HG03521 (cell line): ENCODE data around the gene ANKRD23.

ENCODE experiments used
- ATAC-seq: cut with Tn5 transposase; IDR thresholded peaks from one replicate; pipeline ENCODE4 v1.9.1; 2021; ENCODE audit warnings: mild to moderate bottlenecking, moderate library complexity; ENCODE audit not compliant: unreplicated experiment

ANKRD23 gene

DNA sequence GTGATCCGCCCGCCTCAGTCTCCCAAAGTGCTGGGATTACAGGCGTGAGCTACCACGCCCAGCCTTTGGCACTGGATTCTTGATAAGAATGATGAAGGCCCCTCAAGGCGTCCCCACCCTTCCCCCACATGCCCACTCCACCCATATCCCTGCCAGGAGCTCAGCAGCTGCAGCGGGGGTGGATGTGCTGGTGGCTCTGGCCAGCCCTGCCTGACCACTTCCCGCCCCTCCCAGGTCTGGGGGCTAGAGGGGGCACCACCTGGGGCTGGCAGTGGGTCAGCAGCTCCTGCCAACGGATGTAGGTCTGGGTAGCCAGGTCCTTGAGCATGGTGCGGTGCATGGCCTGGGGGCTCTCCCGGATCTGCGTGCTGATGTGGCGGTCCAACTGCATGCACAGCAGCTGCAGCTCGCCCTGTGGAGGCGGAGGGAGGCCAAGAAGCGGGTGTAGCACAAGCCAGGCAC is 33.8 kb upstream of the ANKRD23 start:
- no peak for ATAC-seq

DNA sequence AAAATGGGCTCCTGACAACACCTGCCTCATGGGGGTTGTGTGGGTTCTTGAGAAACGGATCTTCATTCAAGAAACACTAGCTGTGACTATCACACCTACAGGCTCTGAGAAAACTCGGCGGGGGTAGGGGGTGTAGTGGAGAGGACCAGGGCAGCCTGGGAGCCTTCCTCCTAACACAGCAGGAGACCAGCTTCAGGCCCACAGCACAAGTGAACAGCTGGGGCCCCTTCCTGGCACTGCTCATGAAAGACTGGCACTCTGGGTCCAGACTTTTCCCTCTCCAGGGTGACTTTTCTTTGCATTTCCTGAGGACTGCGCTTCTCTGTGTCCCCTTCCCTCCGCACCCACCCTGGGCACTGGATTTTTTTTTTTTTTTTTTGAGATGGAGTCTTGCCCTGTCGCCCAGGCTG is 33.2 kb upstream of the ANKRD23 start:
- ATAC-seq = no peak

- ATAC-seq = no peak
These were observed 32.6 kb upstream of the ANKRD23 start for GRCh38 chr2:96876269-96877041.

DNA sequence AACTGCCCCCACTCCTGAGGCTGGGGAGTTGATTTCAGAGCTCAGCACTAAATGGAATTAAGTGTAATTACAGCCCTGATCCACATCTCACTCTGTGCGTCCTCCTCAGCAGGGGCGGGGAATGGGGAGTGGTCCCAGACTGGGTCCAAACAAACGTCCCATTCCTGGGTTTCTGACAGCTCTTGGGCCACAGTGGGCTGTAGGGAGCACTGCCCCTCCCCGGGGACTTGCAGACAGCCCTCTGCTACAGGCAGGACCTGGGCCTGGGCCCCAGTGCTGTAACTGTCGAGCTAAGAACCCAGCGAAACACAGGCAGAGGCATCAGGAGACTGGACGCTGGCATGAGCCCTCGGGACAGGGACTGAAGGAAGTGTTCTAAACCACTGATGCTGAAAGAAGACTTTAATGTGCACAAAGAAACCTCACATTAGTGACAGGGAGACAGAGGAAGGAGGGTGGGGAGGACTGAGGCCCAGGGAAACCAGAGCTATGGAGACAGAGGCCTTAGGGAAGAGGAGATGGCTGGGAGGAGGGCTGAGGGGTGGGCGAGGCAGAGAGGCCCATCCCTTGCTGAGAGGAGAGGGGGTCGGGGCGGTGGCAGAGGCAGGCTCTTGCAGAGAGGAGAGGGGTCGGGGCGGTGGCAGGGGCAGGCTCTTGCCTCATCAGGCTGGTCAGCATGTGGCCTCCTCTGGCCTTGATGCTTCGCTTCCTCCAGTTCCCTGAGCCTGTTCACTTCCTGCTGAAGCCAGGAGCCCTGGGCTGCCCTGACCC is 31.9 kb upstream of the ANKRD23 start:
- ATAC-seq = no peak

DNA sequence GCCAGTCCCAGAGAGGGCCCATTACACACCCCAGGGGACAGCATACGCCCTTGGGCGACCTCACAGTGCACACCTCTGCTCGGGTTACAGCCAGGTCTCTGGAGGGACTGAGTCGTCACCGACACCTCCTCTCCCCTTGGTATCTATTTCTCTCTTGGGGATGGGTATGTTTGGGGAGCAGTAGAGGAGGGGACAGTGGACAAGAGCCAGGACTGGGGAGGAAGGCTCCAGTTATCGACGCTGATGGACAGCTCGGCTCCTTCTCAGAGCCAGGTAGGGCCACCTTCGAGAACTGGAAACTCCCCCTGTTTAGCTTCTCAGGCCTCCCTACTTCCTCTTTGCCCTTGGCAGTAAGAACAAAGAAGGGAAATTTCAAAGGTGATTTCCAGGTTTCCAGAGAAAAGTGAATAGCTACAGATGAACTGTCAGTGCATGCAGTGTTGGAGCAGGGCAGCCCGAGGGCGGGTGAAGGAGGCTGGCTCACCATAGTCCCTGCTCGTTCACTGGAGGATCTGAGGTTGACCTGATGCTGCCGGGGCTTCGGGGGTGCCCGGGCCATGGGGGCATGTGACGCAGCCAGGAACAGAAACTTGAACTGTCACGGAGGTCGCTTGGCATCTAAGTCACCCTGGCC is 30.5 kb upstream of the ANKRD23 start:
- ATAC-seq = peak; percentile 35

DNA sequence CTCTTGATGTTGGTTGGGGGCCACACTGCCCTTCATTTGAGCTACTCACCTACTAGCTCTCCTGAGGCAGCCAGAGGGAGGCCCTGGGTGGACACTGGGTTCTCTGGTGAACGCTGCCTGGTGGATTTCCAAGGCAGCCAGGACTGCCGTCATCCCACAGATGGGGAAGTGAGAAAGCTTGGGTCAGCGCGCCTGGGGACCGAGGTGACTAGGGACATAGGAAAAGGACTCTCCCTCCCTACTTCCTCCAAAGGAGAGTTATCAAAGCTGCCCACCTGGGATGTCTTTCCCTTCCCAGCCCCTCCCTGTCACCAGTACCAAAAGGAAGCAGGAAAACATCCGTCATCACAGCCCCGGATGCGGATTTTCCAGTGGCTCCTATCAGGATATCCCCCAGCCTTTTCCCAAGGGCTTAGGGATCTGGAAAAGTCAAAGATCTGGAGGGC is 29.9 kb upstream of the ANKRD23 start:
- ATAC-seq = no peak

- ATAC-seq = no peak
These were observed 28.9 kb upstream of the ANKRD23 start for GRCh38 chr2:96872591-96873349.

GRCh38 chr2:96870626-96871255 is 26.9 kb upstream of the ANKRD23 start:
- no peak for ATAC-seq

- no peak for ATAC-seq
These were observed 26.2 kb upstream of the ANKRD23 start, which contains the start of gene SEMA4C for GRCh38 chr2:96869822-96870625. Gene SEMA4C, minus strand, starts transcription at chr2:96870080. Its CDS starts 2,194 bp downstream, at chr2:96867886.

GRCh38 chr2:96869281-96869821 is 25.5 kb upstream of the ANKRD23 start:
- peak; percentile 12 for ATAC-seq

DNA sequence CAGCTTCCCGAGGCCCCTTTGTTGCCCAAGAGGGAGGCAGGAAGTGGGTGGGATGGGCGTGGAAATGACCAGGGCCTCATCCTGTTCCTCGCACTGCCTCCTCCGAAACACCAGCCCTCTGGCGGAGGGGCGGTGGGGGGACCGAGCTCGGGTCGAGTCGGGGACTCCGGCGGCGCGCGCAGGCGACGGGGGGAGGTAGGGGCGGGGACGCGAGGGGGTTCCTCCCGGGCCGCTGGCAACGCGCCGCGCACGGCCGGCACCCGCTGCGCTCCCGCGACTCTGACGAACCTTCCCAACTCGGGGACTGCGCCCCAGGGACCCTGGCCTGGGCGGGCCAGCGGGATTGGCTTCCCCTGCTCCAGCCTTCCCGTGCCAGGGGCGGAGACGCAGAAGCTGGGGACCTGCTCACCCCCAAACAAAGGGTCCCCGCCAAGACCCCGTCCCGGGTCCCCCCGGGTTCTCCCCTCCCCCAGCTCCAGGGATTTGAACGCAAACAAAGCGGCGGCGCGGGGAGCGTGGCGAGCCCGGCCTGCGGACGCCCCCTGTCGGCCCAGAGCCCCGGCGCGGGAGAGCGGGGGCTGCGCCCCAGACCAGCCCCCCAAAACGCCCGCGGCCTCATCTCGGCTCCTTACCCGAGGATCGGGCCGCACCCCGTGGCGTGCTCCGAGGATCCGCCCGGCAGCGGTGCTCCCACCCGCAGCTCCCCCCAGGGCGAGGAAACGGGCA is 24.9 kb upstream of the ANKRD23 start:
- ATAC-seq = peak; percentile 38

GRCh38 chr2:96867756-96868554 is 24.1 kb upstream of the ANKRD23 start:
- ATAC-seq = no peak

DNA sequence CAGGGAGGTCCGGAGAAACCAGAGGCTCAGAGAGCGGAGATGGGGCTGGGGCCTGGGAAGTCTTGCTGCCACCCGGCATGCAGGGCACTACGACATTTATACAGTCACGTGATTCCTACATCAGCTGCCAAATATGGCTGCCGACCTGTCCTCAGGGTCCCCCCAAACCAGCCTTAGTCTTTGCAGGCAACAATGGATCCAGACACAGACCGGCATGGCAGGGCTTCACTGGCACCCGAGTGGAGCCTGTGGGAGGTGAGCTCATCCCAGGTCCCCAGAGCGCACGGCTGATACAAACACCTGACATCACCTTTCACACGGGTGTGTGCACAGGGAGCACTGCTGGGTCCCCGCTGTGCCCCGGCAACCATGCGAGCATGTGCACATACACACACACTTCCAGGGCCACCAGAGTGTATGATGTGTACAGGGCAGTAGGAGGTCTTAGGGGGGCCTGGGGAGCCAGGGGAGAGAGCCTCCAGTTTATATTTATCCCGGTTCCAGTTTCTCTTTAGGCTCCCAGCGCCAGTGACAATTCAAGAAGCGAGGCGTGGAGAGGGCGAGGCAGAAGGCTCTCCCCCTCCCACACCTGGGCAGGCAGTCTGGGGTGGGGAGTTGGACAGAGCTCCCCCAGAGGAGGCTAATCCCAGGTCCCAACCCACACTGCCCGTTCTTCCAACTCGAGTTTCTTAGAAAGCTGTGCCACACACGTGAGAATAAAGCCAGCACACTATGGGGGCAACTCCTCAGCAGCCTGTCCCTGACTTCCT is 23.4 kb upstream of the ANKRD23 start:
- no peak for ATAC-seq

GRCh38 chr2:96866586-96866985 is 22.8 kb upstream of the ANKRD23 start:
- ATAC-seq = no peak

- no peak for ATAC-seq
These were observed 22.3 kb upstream of the ANKRD23 start for GRCh38 chr2:96866149-96866548.

DNA sequence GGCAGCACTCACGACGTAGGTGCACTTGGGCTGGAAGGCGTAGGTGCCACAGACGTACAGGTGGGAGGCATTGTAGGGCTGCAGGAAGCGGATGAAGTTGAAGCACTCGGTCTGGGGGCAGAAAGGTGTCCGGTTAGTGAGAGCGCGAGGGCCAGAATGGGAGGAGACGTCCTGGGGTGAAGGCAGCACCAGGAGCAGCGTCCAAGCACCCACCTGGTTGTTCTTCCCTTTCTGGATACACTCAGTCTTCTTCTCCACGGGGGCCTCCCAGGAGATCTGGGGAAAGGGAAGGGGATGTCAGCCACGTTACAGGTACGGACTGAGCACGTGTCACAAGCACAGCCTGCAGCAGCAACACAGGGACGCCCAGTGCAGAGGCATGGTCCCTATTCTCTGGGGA is 21.8 kb upstream of the ANKRD23 start:
- ATAC-seq = no peak
